Fibroblast of mammary gland (primary cell): ENCODE data around the gene NMRK2.
"Not testable (repeated sequence)": the region's sequence is repeated elsewhere in the genome, so short reads cannot be mapped to it uniquely, and the experiment has no call there.

Experiments
- DNase-seq: peaks from one replicate; pipeline ENCODE4 v3.0.0-alpha.2; 2010; ENCODE audit warnings: low read depth
- H3K4me3 ChIP-seq: 2 replicates; pipeline ENCODE4 v1.5.1; 2011; ENCODE audit warnings: low read depth, mild to moderate bottlenecking, low read length, moderate library complexity; ENCODE audit not compliant: control insufficient read depth
- CTCF ChIP-seq: conservative IDR thresholded peaks from 2 replicates; pipeline ENCODE4 v1.5.1; 2011; ENCODE audit warnings: low read depth, low read length, inconsistent platforms; ENCODE audit not compliant: control insufficient read depth, insufficient read depth

The NMRK2 gene

GRCh38 chr19:3932931-3933810, at the start of gene NMRK2:
Gene NMRK2, plus strand, starts transcription at chr19:3933069. Its CDS starts 603 bp downstream, at chr19:3933672.
- DNase-seq = no peak
- no peak within 1 kb of the TSS for H3K4me3 ChIP-seq
- TF ChIP-seq CTCF = no peak

GRCh38 chr19:3890591-3890990, 42.3 kb upstream of the NMRK2 start:
- no peak for TF ChIP-seq CTCF
- no peak overlapping the region for H3K4me3 ChIP-seq
- no peak for DNase-seq

- no peak for DNase-seq
- H3K4me3 ChIP-seq = no peak overlapping the region
- TF ChIP-seq CTCF = no peak
These were observed 39.2 kb upstream of the NMRK2 start for GRCh38 chr19:3893509-3894179.

GRCh38 chr19:3894959-3895358, 37.9 kb upstream of the NMRK2 start:
- DNase-seq, H3K4me3 ChIP-seq: not testable (repeated sequence)

- no peak for TF ChIP-seq CTCF
- H3K4me3 ChIP-seq = no peak overlapping the region
- no peak for DNase-seq
These were observed 37.1 kb upstream of the NMRK2 start for GRCh38 chr19:3895788-3896187.

GRCh38 chr19:3897936-3898335, 34.9 kb upstream of the NMRK2 start:
- H3K4me3 ChIP-seq = no peak overlapping the region
- DNase-seq = no peak
- TF ChIP-seq CTCF = no peak

- no peak overlapping the region for H3K4me3 ChIP-seq
- no peak for TF ChIP-seq CTCF
- no peak for DNase-seq
These were observed 34.4 kb upstream of the NMRK2 start for GRCh38 chr19:3898426-3898825.
